NCI-H526 (cell line): ENCODE measurements around the gene ALDH1L1.

Experiments used
- DNase-seq, 2 experiments: peaks; one replicate each; lab custom pipeline; 2025; lab: John Stamatoyannopoulos, UW

The ALDH1L1 gene

GRCh38 chr3:126119008-126119675 is 61.2 kb downstream of the ALDH1L1 start:
- DNase-seq: peak; percentile 47 to 76

GRCh38 chr3:126118591-126118990 is 61.8 kb downstream of the ALDH1L1 start:
- no peak for DNase-seq

DNA sequence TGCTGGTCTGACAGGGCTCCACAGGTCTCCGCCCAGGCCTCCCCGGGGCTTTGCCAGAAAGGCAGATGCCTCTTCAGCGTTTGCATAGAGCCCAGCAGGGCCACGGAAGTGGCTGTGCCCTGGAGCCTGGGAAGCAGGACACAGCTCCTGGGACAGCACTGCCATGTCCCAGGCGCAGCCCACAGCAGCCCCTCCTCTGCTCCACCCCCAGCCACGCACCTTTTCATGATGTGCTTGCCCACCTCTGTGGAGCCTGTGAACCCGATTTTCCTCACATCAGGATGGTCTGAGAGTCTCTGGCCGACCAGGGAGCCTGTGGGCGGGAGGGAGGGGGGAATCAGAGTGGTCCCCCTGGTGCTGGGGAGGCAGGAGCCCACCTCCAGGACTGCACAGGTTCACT is 62.6 kb downstream of the ALDH1L1 start:
- DNase-seq: peak in 1 of 2 experiments; percentile 24

DNA sequence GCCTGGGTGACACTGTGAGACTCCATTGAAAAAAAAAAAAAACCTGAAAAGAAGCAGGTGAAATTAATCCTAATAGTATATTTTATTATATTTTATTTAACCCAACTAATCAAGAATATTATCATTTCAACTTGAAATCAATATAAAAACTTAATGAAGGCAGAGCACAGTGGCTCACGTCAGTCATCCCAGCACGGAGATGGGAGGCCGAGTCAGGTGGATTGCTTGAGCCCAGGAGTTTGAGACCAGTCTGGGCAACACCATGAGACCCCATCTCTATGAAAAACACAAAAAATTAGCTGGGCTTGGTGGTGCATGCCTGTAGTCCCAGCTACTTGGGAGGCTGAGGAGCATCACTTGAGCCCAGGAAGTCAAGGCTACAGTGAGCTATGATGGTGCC is 63.2 kb downstream of the ALDH1L1 start:
- DNase-seq: no peak

DNA sequence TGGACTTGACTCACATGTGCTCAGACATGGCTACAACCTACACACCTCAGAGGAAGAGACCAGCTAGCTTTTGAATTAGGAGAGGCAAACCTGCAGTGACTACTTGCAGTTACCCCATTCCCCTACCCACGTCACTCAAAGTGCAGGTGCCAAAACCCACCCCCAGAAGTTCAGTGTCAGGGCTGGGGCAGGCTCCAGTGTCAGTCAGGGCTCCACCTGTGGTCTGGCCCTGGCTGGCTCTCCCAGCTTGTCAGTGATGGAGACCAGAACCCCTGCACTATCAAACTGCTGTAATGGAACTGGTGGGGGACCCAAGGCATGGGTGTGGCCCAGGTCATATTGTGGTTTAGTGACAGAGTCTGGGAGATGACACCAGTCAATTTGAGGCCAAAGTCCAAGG is 63.9 kb downstream of the ALDH1L1 start:
- no peak for DNase-seq

DNA sequence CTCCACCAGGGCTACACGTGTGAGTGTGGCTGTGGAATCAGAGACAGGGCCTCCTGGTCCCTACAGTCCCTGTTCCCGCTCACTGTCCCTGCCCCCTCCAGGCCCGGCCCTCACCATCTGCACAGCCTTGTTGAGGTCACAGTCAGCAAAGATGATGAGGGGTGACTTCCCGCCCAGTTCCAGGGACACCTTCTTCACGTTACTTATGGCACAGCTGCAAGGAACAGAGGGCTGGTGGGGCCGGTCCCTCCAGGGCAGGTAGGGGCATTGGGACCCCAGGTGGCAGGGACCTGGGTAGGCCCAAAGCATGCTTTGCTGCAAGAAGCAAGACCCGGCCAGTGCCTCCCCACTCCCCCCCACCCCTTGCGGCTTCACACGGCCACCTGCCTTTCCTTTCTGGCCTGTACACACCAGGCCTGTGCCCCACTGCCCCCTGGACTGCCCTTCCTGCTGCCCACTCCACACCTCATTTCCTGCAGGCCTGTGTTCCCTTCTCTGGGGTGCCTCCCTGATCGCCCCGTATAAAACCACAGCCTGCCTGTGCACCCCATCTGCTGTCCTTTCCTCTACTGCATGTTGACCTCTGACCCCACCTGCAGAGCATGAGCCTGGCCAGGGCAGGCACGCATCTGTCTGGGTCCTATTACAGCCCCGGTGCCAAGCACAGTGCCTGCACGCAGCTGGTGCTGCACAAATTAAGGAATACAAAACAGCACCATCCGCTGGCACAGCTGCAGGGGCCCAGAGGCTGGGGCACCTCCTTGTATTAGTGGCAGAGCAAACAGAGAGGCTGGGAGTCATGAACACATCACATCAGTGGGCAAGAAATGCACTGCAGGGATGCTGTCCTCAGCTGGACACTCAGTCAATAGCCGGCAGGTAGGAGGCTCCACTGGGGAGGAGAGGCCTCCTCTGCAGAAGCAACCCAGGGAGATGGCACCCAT is 65.7 kb downstream of the ALDH1L1 start:
- DNase-seq: no peak

DNA sequence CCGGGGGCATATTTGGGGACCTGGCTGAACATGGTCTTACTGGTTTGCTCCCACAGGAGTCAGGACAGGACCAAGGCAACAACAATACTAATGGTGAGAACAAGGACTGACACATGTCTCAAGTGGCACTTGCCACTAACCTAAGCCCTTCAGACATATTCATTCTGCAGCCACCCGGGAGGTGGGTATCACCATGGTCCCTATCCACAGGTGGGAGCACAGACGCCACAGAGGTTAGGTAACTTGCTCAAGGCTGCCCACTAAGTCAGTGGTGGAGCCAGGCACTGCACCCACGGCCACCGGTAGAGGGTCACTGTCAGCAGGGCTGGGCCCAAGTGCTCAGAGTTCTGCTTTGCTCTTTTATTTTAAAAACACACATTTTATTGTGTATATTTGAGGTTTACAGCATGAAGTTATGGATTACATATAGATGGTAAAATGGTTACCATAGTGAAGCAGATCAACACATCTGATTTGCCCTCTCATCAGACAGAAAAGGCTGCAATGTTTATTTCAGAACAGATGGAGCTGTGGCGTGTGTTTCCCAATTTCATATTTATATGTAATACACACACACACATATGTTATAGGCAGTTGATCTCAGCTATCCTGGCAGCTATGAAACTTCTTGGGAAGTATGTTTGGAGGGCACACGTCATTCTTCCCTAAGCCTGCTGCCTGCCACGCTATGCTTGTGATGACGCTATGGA is 66.5 kb downstream of the ALDH1L1 start:
- DNase-seq: peak in 1 of 2 experiments; percentile 44

- DNase-seq: no peak
Measured at GRCh38 chr3:126113238-126113555, 67.2 kb downstream of the ALDH1L1 start.

DNA sequence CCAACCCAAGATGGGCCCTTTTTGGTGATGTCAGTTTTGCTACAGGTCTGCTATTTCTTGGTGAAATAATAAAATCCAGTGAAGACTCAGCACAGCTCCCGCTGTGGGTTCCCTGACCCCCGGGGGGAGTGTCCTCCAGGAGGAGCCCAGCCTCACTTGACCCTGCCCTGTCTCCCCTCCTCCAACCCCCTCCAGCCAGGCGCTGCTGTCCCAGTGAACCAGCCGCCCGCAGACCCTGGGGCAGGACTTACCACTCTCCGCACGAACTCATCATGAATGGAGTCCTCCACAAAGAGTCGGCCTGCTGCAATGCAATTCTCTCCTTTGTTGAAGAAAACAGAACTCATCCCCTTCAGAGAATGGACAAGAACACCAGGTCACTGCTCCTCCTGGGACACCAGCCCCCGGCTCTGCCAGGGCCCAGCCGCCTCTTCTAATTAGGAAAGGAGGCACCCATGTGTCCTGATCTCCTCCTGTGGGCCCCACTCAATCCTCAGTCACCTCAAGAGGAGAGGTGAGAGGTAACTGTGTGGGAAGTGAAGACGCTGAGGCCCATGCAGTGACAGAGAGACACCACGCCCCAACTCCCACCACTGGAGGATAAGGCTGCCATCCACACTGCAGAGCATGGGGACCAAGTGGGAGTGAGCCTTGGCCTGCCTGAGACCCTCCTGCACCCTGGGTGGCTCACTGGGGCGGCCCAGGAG is 67.7 kb downstream of the ALDH1L1 start:
- DNase-seq: no peak

DNA sequence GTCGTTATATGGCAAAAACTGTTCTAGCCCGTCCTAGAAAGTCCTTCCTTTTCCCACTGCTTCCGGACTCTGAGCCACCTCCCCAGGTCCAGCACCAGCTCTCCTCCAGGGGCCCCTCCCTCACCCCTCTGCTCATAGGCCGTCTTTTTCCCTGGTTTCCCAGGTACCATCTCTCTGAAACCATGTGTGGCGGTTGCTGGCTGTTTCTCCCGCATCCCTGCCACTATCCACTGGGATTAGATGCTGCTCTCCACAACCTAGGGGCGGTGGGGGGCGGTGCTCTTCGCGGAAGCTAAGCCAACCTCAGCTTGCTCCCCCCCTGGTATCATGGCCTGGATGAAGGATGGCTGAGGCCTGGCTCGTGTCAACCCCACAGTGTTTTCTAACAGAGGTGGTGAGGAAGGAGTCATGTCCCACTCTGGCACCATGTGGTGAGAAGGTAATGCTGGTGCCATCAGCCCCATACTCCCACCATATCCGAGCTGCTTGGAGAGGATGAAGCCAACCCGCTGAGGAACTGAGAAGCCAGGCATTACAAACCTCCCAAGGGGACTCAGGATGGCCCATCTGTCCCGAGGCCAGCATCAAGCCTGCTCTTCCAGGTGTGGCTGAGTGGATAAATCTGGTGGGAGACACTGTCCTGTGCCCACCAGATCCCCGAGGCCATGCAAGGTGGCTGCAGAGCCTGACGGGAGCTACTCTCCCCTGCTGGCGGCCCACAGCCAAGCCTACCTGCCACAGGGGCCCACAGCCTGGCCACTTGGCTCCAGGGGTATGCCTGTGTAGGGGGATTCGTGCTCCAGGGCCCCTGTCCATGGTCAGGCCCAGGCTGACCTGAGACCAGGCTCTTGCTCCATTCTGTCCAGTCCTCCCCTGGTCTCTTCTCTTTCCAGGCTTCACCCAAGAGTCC is 68.6 kb downstream of the ALDH1L1 start:
- no peak for DNase-seq

- DNase-seq: no peak
Measured at GRCh38 chr3:126111126-126111551, 69.2 kb downstream of the ALDH1L1 start.

GRCh38 chr3:126110431-126111125 is 69.8 kb downstream of the ALDH1L1 start:
- no peak for DNase-seq

GRCh38 chr3:126109880-126110235 is 70.5 kb downstream of the ALDH1L1 start:
- no peak for DNase-seq

GRCh38 chr3:126109146-126109879 is 71.1 kb downstream of the ALDH1L1 start:
- no peak for DNase-seq

GRCh38 chr3:126108676-126109050 is 71.7 kb downstream of the ALDH1L1 start:
- DNase-seq: no peak

GRCh38 chr3:126107957-126108675 is 72.3 kb downstream of the ALDH1L1 start:
- DNase-seq: no peak

DNA sequence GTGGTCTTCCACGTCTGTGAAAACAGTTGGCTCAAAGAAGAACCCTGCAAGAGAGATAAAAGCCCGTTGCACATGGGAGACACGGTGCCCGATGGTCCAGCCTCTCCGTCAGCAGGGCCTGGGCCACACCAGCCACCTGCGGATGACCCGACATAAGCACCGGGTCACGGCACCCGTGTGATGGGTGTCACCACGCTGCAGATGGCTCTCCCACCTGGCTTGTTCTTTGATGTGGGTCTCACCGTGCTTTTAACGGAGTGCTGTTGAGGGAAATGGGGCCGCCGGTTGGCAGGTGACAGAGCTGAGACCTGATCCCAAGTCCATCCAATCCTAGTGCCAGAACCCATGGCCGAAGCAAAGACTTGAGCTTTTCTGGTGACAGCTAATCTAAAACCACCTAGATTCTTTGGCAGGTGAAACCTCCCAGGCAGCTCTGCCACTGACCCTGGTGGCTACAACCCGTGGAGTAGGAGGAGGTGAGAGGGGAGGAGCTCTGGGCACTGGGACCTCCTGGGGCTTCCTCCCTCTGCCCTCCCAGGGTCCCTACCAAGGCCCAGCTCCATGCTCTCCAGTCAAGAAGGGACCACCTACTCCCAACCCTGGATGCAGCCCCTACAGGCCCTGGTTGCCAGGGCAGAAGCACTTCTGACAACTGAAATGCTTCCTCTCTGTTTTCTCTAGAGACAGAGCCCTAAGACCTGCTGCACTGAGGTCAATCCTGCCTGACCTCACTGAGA is 73.0 kb downstream of the ALDH1L1 start:
- no peak for DNase-seq
